Activated CD4-positive, alpha-beta T cell treated with anti-CD3 and anti-CD28 coated beads for 1 hour (primary cell): Measurements from ENCODE around the gene NEK5.
"Not testable (repeated sequence)": the region's sequence is repeated elsewhere in the genome, so short reads cannot be mapped to it uniquely, and the experiment has no call there.

ENCODE experiments used
- DNase-seq: peaks from one replicate; pipeline ENCODE4 v3.0.0-alpha.2; 2020

Gene NEK5, protein sequence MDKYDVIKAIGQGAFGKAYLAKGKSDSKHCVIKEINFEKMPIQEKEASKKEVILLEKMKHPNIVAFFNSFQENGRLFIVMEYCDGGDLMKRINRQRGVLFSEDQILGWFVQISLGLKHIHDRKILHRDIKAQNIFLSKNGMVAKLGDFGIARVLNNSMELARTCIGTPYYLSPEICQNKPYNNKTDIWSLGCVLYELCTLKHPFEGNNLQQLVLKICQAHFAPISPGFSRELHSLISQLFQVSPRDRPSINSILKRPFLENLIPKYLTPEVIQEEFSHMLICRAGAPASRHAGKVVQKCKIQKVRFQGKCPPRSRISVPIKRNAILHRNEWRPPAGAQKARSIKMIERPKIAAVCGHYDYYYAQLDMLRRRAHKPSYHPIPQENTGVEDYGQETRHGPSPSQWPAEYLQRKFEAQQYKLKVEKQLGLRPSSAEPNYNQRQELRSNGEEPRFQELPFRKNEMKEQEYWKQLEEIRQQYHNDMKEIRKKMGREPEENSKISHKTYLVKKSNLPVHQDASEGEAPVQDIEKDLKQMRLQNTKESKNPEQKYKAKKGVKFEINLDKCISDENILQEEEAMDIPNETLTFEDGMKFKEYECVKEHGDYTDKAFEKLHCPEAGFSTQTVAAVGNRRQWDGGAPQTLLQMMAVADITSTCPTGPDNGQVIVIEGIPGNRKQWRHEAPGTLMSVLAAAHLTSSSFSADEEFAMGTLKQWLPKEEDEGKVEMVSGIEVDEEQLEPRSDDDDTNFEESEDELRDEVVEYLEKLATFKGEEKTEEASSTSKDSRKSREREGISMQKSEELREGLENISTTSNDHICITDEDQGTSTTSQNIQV

GRCh38 chr13:52128714-52129700 lies at the start of gene NEK5:
TSS of gene NEK5 (minus strand) at chr13:52129073. CDS start at chr13:52127482, 1,591 bp downstream.
- DNase-seq: peak; percentile 18

GRCh38 chr13:52177276-52177675 lies 48.4 kb upstream of the NEK5 start:
- DNase-seq: no peak

- not testable (repeated sequence) for DNase-seq
These were observed 45.1 kb upstream of the NEK5 start for GRCh38 chr13:52173970-52174369.

GRCh38 chr13:52173373-52173772 lies 44.5 kb upstream of the NEK5 start:
- no peak for DNase-seq

- DNase-seq: not testable (repeated sequence)
These were observed 42.8 kb upstream of the NEK5 start for GRCh38 chr13:52171686-52172085.

DNA sequence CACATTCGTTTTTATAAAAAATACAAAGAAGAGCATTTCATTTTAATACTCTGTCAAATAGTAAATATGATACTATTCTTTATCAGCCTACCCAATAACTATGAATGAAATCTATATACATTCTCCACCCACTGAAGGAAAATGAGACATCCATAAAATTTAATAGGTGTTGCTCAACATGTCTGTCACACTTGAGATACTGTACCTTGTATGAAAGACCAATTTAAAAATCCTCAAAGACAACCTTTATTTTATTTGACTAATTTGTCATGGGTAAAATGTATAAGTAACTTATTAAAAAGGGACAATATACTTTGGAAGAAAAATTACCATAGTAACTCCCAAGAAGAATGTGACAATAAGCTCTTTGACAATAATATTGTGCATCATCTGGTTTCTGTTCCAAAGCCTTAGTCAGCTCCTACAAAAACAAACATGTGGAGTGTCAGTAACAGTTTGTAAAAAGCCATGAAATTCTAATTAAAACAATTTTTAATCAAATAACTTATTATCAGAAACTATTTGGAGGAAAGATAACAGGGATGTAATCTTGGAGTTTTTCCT lies 42.0 kb upstream of the NEK5 start:
- DNase-seq: not testable (repeated sequence)

- no peak for DNase-seq
These were observed 41.0 kb upstream of the NEK5 start for GRCh38 chr13:52169839-52170238.

GRCh38 chr13:52165411-52165810 lies 36.5 kb upstream of the NEK5 start:
- DNase-seq: no peak

DNA sequence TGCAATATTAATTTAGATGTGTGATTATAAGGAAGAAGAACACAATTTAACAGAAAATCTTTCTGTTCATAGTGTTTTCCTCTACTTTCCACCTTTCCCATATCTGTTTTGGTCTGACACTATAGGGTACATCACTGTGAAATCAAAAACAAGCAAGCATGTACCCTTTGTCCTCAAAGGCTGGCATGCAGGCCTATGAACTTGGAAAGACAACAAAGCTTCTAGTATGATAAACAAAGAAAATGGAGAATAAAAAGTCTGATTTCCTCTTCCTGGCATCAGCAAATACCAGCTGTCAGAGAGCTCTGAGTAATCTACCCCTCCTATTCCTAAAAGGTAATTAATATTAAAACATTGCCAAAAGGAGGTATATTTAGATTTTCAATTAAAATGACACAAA lies 36.1 kb upstream of the NEK5 start:
- DNase-seq: no peak

DNA sequence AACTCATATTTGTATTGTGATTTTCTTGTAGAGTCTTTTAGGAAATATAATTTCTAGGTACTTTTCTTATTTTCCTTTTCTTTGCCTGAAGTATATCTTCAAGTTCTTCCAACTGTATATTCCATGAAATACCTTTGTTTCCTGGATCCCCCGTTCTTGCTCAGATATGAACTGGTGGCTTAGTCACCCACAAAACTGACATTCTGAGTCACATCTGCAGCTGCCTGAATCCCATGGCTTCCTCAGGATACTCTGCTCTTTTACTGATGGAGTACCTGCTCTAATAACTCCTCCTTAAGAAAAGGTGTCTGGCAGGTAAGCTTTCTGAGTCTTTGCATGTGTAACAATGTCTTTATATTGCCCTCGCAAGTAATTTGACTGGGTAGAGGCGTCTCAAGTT lies 35.0 kb upstream of the NEK5 start:
- not testable (repeated sequence) for DNase-seq

DNA sequence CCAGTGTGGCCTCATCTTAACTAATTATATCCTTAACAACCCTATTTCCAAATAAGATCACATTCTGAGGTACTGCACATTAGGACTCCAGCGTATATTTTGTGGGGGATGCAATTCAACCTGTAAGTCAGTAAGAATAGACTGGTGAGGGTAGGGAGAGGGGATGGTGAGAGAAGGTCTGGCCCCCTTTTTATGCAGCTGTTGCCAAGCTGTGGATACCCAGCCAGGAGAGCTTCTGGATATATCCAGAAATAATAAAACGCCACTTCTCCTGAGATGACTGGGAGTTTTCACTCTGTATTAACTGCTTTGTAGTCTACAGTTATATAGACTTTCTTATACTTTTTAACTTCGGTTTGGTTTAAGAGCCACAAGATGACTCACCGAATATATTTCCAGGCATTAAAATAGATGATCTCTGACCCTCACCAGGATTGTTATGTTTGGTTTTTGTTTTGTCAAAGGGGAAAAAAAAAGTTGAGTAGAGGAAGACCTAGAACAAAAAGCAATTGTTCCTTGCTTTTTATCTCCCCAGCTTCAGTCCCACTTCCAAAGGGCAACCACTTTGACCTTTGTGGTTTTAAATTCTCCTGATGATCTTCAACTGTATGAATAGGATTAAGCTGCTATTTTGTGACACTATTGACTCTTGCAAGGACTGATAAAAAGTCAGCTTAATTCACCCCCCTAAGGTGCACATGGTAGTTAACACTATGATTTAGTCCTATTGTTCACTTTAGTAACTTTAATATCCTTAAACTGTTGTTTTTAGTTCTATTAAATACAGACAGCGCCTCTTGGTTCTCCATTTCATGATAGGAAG lies 33.6 kb upstream of the NEK5 start:
- no peak for DNase-seq

DNA sequence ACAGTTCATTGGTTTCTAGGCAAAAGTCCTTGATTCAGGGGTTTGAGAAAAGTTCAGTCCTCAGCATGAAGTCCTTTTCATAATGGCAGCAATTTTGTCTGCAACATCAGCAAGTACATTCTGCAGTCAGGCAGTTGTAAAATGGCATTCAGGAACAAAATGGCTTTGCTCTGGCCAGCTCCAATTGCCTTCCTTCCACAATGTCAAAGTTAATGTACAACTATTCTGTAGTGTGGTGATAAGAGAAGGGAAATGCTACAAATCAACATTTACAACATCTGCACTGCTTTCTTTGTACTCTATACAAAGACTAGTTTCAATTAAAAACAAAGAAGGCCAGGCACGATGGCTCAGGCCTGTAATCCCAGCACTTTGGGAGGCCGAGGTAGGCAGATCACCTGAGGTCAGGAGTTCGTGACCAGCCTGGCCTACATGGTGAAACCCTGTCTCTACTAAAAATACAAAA lies 32.3 kb upstream of the NEK5 start:
- no peak for DNase-seq

DNA sequence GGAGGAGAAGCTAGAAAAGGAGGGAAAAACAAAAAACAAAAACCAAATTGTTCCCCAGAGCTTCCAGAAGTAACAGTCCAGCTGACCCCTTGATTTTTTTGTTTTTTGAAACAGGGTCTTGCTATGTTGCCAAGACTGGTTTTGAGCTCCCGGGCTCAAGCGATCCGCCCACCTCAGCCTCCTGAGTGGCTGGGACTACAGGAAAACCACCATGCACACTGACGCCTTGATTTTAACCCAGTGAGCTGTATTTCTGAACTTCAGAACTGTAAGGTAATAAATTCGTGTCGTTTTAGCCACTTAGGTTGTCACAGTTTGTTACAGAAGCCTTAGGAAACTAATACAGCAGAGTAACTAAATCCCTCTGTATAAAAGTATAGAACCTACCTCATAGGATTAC lies 31.6 kb upstream of the NEK5 start:
- DNase-seq: no peak

- DNase-seq: no peak
These were observed 31.2 kb upstream of the NEK5 start for GRCh38 chr13:52160053-52160452.

DNA sequence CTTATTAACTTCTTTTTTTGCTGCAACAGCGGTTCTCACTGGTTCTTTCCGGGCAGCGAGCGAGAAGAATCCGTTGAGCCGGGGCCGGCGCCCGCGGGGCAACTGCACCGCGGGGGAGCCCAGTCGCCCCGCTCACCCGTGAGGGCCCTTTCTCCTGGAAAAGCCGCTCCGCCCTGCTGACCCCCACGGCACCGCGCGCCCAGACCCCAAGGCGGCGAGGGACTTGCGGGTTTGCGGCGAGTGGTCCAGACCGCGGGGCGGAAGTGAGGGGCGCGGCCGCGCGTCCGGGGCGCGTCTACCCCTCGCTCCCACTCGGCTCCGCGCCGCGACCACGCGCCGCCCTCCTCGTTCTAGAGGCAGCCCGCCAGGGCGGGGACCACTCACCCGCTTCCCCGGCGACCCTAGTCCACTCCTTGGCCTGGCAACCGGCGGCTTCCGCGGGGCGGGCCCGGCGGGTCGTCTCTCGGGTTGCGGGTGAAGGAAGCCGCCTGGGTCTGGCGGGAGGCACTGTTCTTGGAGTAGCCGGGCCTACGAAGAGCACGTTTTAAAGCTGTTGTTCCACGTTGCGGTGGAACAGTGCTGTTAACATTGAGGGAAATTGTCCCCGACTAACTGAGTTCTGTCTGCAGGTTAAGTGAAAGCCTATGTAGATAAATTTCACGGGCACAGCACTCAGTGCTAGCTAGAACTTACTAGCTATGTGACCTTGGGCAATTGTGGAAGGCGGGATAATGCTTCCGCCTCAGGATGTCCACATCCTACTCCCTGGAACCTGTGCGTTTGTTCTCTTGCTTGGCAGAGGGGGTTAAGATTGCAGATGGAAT lies 30.5 kb upstream of the NEK5 start, which contains the start of gene NEK3:
TSS of gene NEK3 (minus strand) at position 439 of the 824 bp plus-strand sequence. CDS start 3,406 bp downstream, outside the sequence.
- DNase-seq: peak; percentile 26

DNA sequence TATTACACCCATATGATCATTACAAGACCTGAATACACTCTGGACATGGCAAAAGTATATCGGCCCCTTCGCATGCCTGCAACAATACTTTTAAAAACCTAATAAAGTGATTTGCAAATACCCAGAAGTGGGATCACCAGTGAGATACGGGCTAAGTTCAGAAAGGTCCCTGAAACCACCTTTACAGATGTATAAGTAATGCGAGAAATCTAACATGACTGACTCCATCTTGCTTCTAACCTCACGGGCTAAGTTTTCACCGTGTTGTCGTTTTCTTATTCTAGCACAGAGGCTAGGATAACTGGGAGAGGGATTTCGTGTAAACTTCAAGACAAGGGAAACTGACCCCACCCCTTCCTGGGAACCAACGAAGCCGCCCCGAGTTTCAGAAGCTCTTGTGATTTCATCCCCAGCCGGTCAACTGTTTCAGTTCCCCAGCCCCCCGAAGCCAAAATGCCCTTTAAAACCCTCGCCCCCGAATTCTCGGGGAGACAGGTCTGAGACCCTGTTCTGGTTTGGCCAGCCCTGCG lies 29.8 kb upstream of the NEK5 start:
- no peak for DNase-seq

GRCh38 chr13:52156724-52157261 lies 27.9 kb upstream of the NEK5 start:
- no peak for DNase-seq

DNA sequence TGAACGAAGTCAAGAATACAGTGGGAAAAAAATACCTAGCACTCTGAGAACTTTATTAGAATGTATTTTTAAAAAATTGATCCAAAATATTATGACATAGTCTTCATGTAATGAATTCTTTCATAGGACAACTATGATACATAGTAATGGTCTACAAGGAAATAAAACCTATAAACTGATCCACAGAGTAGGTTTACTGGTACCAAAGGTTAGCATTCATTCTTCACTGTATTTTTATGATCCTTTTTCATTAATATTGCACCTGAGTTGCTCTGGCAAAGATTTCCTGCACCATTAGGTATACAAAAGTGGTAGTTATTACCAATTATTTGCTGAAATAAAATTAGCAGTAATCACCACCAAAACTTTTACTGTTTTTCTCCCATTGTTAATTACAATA lies 26.3 kb upstream of the NEK5 start:
- no peak for DNase-seq

GRCh38 chr13:52147225-52147624 lies 18.4 kb upstream of the NEK5 start:
- DNase-seq: no peak

DNA sequence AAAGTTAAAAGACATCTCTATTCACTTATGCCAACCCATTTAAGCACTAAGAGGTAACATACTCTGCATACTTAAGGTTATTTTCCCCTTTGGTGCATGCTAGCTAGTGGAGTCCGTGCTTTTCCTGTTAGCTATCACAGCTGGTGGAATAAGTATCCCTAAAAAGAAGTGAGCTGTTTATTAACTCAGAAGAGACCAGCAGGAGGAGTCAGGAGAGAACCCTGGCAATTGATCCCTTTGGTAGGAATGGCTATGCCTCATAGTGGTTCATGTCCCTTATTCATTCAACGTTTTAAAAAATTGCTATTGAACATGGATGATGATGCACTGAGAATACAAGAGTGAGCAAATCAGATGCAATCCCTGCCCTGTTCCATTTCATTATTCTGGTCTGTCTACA lies 12.4 kb upstream of the NEK5 start:
- DNase-seq: no peak
